ENCODE results near the gene ROPN1L.
"Not testable (repeated sequence)": the region's sequence is repeated elsewhere in the genome, so short reads cannot be mapped to it uniquely, and the experiment has no call there.

ROPN1L gene

DNA sequence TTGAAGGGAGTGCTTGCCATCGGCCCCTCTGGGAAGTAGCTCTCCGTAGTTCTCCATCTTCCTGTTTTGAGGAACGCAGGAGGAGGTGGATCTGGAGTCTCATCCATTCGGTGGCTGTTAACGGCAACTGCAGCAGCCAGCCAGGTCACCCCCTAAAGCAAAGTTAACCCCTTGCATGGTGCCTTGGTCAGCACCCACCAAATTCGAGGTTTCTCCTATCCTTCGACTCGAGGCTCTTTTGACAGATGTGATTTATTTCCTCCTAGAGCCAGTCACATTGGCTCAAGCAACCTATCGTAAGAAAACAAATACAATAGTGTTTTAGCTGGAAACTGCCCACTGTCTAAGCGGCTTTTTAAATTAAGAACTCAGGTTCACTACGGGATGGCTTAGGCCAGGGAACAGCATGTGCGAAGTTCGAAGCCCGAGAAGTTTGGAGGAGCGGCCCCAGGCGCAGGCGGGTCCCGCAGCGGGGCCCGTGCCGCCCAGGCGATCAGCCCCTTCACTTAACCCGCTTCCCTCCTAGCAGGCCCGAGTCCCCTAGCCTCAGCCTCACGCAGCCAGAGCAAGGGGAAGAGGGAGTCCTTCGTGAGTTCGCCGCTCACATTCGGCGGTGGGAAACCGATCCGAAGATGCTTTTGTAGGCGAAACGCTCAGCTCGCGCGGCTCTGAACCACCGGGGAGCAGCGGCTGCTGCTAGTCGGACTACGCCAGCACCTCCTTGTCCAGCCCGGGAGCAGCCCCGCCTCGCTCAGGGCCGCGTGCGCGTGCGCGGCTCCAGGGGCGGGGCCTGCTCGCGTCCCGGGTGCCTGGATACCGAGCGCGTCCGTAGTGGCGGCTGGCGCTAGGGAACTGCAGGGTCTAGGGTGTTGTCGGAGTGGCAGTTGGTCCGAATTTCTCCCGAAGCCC lies at the start of gene ROPN1L:
Gene ROPN1L, plus strand, starts transcription at position 797 of the 909 bp plus-strand sequence. CDS start 289 bp downstream, outside the sequence.
- DNase-seq (ENCODE audit: low read depth in 2 of 2), result peak; percentile 50 to 75

DNA sequence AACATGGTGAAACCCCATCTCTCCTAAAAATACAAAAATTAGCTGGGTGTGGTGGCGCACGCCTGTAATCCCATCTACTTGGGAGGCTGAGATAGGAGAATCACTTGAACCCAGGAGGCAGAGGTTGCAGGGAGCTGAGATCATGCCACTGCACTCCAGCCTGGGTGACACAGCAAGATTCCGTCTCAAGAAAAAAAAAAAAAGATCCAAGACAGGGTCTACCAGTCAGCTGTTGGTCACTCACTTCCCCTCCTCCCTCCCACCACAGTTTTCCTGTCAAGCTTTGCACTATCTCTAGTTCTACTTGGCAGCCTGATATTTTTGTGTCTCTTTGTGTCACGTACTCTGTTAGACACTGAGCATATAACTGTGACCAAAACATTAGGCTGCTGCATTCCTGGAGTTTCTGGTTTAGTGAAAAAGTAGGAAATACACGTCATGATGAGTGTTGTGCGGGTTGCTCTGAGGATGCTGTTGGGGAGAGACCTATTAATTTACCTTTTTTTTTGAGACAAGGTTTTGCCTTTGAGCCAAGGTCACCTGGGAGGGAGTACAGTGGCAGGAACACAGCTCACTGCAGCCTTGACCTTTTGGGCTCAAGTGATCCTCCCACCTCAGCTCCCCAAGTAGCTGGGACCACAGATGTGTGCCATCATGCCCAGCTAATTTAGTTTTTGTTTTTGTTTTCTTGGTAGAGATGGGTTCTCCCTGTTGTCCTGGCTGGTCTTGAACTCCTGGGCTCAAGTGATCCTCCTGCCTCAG lies 48.9 kb upstream of the ROPN1L start:
- not testable (repeated sequence) for DNase-seq (ENCODE audit: low read depth in 2 of 2)

- no peak for DNase-seq (ENCODE audit: low read depth in 2 of 2)
Measured at GRCh38 chr5:10393491-10393890, 48.2 kb upstream of the ROPN1L start.

DNA sequence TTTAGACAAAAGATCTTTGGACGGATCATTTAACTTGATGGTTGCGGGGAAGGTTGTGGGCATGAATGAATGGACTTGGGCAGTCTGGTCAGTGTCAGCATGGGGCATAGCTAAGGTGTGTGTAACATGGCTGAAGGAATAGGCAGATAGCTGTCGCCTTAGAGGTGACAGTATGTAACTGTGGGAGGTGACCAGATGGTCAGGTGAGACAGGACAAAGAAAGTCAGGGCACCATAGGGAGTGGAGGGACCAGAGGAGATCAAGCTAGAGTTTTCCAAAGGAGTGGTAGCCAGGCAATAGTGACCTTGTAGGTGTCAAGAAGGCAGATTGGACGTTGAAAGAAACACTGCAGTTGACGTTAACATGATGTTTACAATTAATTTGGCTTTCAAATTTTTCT lies 45.1 kb upstream of the ROPN1L start:
- no peak for DNase-seq (ENCODE audit: low read depth in 2 of 2)

GRCh38 chr5:10399839-10400238 lies 41.8 kb upstream of the ROPN1L start:
- no peak for DNase-seq (ENCODE audit: low read depth in 2 of 2)

DNA sequence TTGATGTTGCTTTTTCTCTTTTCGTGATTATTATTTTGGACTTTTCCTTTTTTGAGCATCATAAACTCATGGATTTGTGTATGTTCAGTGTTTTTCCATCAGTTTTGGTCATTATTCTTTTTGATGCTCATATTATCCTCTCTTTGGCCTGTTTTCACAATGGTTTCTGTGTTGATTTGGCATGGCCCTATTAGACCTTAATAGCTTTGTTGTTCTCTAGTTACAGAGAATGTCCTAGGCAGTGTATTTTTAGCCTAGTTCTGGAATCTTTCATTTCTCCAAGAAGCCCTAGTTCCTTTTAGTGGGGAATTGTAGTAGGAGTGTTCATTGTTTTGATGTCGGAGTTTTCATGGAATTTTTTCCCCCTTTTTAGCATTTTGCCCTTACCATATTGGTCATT lies 41.3 kb upstream of the ROPN1L start:
- DNase-seq (ENCODE audit: low read depth in 2 of 2), result no peak

- no peak for DNase-seq (ENCODE audit: low read depth in 2 of 2)
Measured at GRCh38 chr5:10400831-10401230, 40.8 kb upstream of the ROPN1L start.

DNA sequence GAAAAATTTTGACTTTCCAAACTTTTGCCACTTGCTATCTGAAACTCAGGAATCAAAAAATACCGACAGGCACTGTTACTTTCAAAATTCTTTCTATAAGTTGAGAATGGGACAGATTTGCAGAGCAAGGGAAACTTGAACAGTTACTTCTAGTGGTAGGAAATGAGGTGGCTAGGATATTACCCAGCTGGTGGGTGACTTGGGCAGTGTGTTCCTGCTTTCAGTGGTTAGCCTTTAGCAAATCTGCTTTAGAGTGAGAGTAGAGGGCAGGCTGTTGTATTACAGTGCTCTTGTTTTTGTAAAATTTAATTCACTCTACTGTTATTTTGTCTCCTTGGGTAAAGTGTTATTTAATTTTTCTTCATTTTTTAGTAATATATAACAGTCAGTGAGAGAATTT lies 40.2 kb upstream of the ROPN1L start:
- DNase-seq (ENCODE audit: low read depth in 2 of 2), result no peak

GRCh38 chr5:10403829-10404228 lies 37.9 kb upstream of the ROPN1L start:
- DNase-seq (ENCODE audit: low read depth in 2 of 2), result no peak

GRCh38 chr5:10406651-10407050 lies 35.0 kb upstream of the ROPN1L start:
- no peak for DNase-seq (ENCODE audit: low read depth in 2 of 2)

- DNase-seq (ENCODE audit: low read depth in 2 of 2), result no peak
Measured at GRCh38 chr5:10409504-10409903, 32.2 kb upstream of the ROPN1L start.

GRCh38 chr5:10410662-10411061 lies 31.0 kb upstream of the ROPN1L start:
- DNase-seq (ENCODE audit: low read depth in 2 of 2), result no peak

DNA sequence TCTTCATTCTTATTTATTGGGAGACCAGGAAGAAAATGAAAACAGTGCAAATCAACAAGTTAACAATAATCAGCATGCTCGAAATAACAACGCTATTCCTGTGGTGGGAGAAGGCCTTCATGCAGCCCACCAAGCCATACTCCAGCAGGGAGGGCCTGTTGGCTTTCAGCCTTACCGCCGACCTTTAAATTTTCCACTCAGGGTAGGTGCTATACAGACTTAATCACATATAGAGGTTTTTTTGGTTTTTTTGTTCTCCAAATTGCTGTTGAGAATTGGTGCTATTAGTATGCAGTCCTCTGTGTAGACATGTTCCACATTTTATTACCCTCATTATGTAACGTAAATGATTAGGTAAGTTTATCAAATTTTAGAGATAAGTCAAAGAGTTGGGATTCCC lies 30.3 kb upstream of the ROPN1L start:
- DNase-seq (ENCODE audit: low read depth in 2 of 2), result no peak

DNA sequence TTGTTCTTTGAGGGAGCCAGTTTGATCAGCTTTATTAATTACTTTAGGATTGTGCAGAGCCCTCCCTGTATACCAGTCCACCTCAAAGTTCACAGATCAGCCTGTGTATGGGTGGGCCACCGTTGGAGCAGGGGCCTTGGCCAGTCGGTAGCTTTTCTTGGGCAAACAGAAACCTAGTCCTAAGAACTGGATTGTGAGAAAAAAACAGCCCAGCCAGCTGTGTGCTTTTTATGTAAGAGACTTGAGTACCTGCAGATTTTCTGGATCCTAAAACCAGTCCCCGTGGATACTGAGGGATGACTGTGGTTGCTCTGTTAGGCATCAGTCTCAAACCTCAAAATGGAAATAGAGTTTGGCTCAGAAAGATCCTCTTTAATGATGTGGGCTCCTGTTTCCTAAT lies 24.8 kb upstream of the ROPN1L start:
- no peak for DNase-seq (ENCODE audit: low read depth in 2 of 2)

GRCh38 chr5:10418654-10419345 lies 22.9 kb upstream of the ROPN1L start:
- no peak for DNase-seq (ENCODE audit: low read depth in 2 of 2)

DNA sequence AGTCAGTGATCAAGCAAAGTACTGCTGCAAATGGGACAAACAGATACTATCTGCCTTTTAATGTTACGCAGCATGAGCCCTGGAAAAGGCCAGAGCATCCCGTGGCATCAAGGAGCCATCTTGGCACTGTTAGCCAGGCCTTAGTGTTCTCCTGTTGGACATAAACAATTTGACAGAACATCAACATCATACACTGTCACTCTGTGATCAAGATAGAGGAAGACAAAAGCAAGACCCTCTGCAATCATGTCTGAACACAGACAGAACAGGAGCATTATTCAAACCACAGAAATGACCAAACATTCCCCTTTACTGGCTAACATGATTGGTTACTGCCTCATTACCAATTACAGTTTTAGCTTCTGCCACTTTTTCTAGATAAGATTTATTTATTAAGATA lies 21.2 kb upstream of the ROPN1L start:
- DNase-seq (ENCODE audit: low read depth in 2 of 2), result no peak

DNA sequence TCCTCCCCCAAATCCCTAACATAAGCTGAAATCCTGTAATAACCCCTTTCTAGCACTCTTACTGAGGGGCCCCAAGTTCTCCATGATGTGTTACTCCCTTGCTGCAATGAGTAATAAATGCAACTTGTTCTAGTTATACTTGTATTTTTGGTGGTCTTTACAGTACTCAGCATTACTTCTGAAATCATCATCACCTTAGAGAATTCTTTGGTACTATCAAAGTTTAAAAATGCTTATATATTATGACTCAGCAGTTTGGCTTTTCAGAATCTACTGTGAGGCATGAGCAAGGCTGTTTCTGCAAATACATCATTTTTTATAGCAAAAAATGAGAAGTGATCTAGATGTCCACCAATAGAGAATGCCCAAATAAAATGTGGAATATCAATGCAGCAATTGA lies 20.7 kb upstream of the ROPN1L start:
- DNase-seq (ENCODE audit: low read depth in 2 of 2), result no peak

GRCh38 chr5:10421896-10422691 lies 19.6 kb upstream of the ROPN1L start:
- no peak for DNase-seq (ENCODE audit: low read depth in 2 of 2)

GRCh38 chr5:10423022-10423421 lies 18.7 kb upstream of the ROPN1L start:
- DNase-seq (ENCODE audit: low read depth in 2 of 2), result no peak

DNA sequence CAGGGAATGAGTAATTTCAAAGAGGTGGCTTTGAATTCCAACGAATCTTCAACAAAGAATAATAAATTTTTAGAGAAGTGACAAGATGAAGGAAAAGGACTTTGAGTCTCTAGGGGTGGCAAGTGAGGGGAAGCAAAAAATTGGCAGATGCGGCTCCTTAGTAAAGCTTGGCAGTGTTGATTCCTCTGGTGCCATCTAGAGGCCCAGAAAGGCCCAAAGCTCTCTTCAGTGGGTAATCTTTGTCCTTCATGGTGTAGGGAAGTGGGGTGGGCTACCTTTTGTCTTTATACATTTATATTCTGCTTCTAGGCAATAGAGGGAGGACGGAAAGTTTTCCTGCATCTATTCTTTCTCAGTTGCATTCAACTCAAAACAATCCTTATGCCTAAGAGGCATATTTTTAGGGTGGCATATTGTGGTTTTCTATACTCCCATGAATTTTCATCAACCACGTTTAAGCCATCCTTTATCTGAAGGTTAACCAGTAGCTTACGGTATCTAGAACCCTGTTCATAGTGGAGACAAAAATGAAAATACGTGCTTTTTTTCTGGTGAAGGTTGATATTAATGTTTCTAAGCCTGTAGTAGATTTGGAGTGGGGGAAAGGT lies 17.5 kb upstream of the ROPN1L start:
- no peak for DNase-seq (ENCODE audit: low read depth in 2 of 2)

GRCh38 chr5:10427201-10427600 lies 14.5 kb upstream of the ROPN1L start:
- no peak for DNase-seq (ENCODE audit: low read depth in 2 of 2)
